ENCODE results near the gene SNRPA.

Gene SNRPA

DNA sequence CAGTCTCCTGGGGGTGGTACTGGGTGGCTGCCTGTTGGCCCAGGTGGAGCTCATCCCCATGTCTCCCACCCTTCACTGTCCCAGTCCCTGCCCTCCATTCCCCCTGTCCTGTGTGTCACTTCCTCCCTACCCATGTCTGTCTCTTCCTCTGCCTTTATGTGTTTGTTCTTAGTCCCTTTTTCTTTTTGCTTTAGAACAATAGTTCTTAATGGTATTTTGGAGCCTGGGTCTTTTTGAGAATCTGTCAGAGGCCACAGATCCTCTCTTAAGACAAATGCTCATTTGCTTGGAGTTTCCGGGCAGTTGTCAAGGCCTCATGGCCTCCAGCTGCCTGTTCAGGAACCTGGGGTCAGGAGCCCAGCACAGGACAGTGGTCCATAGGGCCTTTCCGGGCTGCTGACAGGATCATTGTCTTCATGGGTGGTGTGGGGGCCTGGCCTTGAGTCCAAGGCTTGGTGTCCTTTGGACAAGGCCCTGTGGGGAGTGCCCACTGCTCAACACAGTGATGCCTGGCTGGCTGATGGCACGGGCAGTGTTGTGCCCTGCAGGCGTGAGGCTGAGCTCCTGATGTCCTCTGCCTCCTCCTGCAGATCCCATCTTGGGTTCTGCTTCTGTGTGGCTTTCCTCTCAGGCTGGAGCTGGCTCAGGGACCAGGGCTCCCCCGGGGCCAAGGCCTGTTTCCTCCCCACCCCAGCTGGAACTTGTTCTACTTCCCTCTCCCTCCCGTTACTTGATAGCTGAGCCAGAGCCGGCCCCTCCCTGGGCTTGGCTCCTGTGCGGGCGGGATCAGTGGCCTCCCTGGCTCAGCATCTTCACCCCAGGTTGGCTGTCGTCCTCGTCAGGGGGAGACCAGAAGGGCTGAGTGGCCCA is 51.5 kb downstream of the SNRPA start:
- Histone ChIP-seq H3K4me1 (ENCODE audit: control insufficient read depth, insufficient read depth, low read length) (peaks cover 7% of the 10 kb centered on the region), H3K27ac (ENCODE audit: low read length) (no peak overlapping the region), H3K4me3 (ENCODE audit: low read length) (no peak overlapping the region), H3K36me3 (ENCODE audit: control insufficient read depth, insufficient read depth, low read length) (peaks cover 17% of the 10 kb centered on the region), H3K9me3 (ENCODE audit: control insufficient read depth, insufficient read depth, low read length) (no peaks in the 10 kb centered on the region), H3K27me3 (ENCODE audit: control insufficient read depth, insufficient read depth, low read length) (no peaks in the 10 kb centered on the region)
- no peak for DNase-seq (ENCODE audit: low read depth, low spot score)
- no CpG with 5 or more reads among the region's 11 CpGs for WGBS (ENCODE audit: insufficient coverage, insufficient read length)

DNA sequence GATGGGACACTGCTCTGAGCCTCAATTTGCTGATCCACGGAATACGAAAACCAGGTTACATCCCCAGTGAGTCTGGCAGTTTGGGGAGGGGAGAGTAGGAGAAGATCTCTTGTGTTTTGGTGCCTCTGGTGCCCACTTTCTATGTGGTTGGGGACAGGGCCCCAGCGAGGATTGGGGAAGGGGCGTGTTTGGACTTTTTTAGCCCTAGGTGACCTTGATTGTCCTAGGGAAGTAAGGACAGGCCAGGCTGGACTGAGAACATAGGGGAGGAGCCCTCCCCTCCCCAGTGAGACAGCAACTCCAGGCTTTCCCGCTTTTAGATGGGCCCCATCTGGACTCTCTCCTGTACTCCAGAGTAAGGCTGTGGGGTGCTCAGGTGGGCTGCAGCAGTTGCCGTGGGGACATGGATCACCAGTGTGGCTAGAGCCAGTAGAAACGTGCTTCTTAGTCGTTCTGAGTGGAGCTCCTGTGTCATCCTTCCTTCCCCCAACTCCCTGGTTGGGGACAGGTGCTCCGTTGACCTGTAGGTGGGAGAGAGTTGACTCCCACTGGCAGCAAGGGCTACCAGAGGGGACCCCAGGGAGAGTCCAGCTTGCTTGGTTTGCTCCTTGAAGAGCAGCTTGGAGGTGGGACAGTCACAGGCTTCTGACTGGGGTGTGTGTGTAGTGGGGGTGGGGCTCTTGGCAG is 52.3 kb downstream of the SNRPA start:
- WGBS (ENCODE audit: insufficient coverage, insufficient read length): no CpG with 5 or more reads among the region's 9 CpGs
- H3K27me3 ChIP-seq (ENCODE audit: control insufficient read depth, insufficient read depth, low read length): no peaks in the 10 kb centered on the region
- H3K4me3 ChIP-seq (ENCODE audit: low read length): no peak overlapping the region
- H3K36me3 ChIP-seq (ENCODE audit: control insufficient read depth, insufficient read depth, low read length): peaks cover 23% of the 10 kb centered on the region
- no peaks in the 10 kb centered on the region for H3K9me3 ChIP-seq (ENCODE audit: control insufficient read depth, insufficient read depth, low read length)
- no peak for DNase-seq (ENCODE audit: low read depth, low spot score)
- H3K4me1 ChIP-seq (ENCODE audit: control insufficient read depth, insufficient read depth, low read length): peaks cover 7% of the 10 kb centered on the region
- no peak overlapping the region for H3K27ac ChIP-seq (ENCODE audit: low read length)

DNA sequence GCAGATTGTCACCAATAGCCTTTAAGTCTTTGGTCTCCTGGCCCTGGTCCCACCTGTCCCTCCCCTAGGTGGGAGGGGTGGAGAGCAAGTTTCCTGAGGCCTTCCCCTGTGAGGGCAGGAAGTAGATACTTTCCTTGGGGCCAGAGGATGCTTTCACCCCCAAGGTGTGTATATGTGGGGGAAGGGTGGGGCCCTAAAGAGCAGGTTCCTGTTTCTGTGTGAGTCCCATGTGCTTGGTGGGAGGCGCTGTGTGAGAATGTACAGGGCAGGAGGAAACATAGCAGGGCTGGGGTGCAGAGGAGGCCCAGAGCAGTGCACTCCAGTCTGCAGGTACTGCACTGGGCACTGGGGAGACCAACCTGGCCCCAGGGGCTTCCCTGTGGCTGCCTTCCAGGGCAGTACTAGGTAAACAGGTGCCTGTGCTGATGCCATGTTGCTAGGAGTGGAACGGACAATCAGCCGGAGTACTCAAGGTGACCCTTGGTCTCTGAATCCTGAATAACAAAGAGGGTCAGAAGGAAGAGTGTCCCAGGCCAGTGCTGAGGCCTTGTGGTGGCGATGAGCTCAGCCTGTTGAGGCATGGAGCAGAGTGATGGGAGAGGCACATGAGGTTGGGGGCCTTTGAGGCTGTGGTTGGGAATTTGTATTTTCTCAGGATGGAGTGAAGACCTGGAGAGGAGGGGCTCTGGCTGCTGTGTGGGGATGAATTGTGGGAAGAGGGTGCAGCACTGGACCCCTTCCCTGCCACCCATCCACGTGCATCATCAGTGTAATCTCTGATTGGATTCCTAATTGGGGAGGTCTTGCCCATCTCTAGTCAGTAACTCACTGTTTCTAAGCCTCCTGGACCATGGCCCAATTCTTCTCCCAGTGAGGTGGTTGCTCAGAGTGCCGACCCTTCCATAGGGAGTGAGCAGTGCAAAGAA is 53.1 kb downstream of the SNRPA start:
- H3K27me3 ChIP-seq (ENCODE audit: control insufficient read depth, insufficient read depth, low read length): no peaks in the 10 kb centered on the region
- no peak for DNase-seq (ENCODE audit: low read depth, low spot score)
- H3K27ac ChIP-seq (ENCODE audit: low read length): no peak overlapping the region
- H3K36me3 ChIP-seq (ENCODE audit: control insufficient read depth, insufficient read depth, low read length): peaks cover 26% of the 10 kb centered on the region
- peaks cover 7% of the 10 kb centered on the region for H3K4me1 ChIP-seq (ENCODE audit: control insufficient read depth, insufficient read depth, low read length)
- H3K9me3 ChIP-seq (ENCODE audit: control insufficient read depth, insufficient read depth, low read length): no peaks in the 10 kb centered on the region
- no CpG with 5 or more reads among the region's 6 CpGs for WGBS (ENCODE audit: insufficient coverage, insufficient read length)
- H3K4me3 ChIP-seq (ENCODE audit: low read length): no peak overlapping the region

DNA sequence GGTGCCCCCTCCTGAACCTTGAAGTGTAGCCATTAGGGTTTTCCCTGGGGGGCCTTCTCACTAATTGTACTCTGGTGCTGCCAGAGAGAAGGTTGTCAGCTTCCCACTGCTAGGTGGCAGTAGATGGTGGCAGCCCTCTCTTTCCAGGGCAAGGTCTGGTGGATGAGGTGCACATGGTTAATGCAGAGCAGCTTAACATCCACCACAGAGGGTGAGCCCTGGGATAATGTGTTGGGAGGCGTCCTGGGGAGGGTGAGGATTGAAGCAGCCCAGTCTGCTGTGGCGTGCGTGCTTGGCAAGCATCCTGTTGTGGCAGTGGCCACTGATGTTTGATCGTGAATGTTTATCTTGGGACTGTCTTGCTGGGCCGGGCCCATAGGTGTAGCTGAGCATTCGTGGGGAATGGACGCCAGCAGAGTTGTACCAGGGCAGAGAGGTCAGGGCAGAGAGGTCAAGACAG is 53.8 kb downstream of the SNRPA start:
- no CpG with 5 or more reads among the region's 7 CpGs for WGBS (ENCODE audit: insufficient coverage, insufficient read length)
- no peak overlapping the region for H3K4me3 ChIP-seq (ENCODE audit: low read length)

DNA sequence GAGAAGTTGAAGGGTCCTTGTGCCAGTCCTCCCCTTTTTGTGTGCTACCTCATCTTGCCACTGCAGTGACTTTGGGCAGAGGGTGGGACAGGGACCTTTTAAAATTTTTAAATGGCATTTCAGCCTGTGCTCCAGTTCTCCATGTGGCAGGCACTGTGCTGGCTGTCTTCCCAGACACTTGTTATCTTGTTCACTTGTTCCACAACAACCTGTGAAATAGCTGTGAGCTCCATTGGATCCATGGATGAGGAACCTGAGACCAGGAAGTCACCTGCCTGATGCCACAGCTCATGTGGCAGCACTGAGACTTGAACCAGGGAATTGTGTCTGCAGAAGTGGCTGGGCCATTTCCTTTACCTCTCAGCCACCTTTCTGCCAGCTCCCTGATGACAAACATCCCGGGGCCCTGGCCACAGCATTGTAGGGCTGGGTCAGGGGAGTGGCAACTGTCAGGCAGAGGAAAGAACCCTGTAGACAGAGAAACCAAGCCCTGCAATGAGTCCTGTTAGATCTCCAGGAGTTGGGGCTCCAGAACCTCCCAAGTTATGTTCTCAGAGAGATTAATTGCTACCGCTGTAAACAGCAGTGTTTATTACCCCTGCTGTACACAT is 54.4 kb downstream of the SNRPA start:
- H3K27me3 ChIP-seq (ENCODE audit: control insufficient read depth, insufficient read depth, low read length): no peaks in the 10 kb centered on the region
- H3K36me3 ChIP-seq (ENCODE audit: control insufficient read depth, insufficient read depth, low read length): peaks cover 31% of the 10 kb centered on the region
- no peaks in the 10 kb centered on the region for H3K9me3 ChIP-seq (ENCODE audit: control insufficient read depth, insufficient read depth, low read length)
- no peak overlapping the region for H3K4me3 ChIP-seq (ENCODE audit: low read length)
- no CpG with 5 or more reads among the region's 2 CpGs for WGBS (ENCODE audit: insufficient coverage, insufficient read length)
- no peak overlapping the region for H3K27ac ChIP-seq (ENCODE audit: low read length)
- H3K4me1 ChIP-seq (ENCODE audit: control insufficient read depth, insufficient read depth, low read length): peaks cover 7% of the 10 kb centered on the region
- DNase-seq (ENCODE audit: low read depth, low spot score): no peak

More for the DNA sequence above, 53.8 kb downstream of the SNRPA start:
- no peak overlapping the region for H3K27ac ChIP-seq (ENCODE audit: low read length)
- H3K9me3 ChIP-seq (ENCODE audit: control insufficient read depth, insufficient read depth, low read length): no peaks in the 10 kb centered on the region
- peaks cover 31% of the 10 kb centered on the region for H3K36me3 ChIP-seq (ENCODE audit: control insufficient read depth, insufficient read depth, low read length)
- peaks cover 7% of the 10 kb centered on the region for H3K4me1 ChIP-seq (ENCODE audit: control insufficient read depth, insufficient read depth, low read length)
- no peaks in the 10 kb centered on the region for H3K27me3 ChIP-seq (ENCODE audit: control insufficient read depth, insufficient read depth, low read length)
- DNase-seq (ENCODE audit: low read depth, low spot score): no peak

DNA sequence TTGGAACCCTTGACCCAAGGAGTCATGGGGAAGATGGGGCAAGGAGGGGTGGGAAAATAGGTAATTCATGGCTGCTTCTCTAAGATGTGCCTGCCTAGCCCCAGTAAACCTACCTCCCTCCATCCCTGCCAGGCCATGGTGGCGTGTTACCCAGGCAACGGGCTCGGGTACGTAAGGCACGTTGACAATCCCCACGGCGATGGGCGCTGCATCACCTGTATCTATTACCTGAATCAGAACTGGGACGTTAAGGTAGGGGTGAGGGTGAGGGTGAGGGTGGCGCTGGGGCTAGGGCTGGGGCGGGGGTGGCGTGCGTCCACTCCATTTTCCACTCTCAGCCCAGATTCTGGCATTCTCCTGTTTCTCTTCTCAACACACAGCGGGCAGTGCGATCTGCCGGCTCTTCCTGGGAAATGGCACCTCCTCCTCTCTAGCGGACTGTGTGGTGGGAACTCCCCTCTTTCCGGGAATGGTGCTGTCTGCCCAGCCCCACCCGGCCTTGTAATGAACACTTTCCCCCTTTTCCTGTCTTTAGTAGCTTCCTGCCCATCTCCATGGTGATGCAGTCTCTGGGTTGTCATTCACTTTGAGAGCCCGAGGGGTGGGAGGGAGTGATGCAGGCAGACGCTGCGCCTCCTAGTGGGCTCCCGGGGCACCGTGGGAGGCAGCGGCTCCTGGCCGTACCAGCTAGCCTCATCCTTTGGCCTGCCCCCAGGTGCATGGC is 55.6 kb downstream of the SNRPA start:
- Histone ChIP-seq H3K4me1 (ENCODE audit: control insufficient read depth, insufficient read depth, low read length) (peaks cover 1% of the 10 kb centered on the region; the same call in 1 of the 2 replicates), H3K27ac (ENCODE audit: low read length) (no peak overlapping the region), H3K36me3 (ENCODE audit: control insufficient read depth, insufficient read depth, low read length) (peaks cover 21% of the 10 kb centered on the region), H3K9me3 (ENCODE audit: control insufficient read depth, insufficient read depth, low read length) (no peaks in the 10 kb centered on the region), H3K4me3 (ENCODE audit: low read length) (no peak overlapping the region), H3K27me3 (ENCODE audit: control insufficient read depth, insufficient read depth, low read length) (no peaks in the 10 kb centered on the region)
- WGBS (ENCODE audit: insufficient coverage, insufficient read length): no CpG with 5 or more reads among the region's 26 CpGs
- peak; percentile 95 for DNase-seq (ENCODE audit: low read depth, low spot score)

DNA sequence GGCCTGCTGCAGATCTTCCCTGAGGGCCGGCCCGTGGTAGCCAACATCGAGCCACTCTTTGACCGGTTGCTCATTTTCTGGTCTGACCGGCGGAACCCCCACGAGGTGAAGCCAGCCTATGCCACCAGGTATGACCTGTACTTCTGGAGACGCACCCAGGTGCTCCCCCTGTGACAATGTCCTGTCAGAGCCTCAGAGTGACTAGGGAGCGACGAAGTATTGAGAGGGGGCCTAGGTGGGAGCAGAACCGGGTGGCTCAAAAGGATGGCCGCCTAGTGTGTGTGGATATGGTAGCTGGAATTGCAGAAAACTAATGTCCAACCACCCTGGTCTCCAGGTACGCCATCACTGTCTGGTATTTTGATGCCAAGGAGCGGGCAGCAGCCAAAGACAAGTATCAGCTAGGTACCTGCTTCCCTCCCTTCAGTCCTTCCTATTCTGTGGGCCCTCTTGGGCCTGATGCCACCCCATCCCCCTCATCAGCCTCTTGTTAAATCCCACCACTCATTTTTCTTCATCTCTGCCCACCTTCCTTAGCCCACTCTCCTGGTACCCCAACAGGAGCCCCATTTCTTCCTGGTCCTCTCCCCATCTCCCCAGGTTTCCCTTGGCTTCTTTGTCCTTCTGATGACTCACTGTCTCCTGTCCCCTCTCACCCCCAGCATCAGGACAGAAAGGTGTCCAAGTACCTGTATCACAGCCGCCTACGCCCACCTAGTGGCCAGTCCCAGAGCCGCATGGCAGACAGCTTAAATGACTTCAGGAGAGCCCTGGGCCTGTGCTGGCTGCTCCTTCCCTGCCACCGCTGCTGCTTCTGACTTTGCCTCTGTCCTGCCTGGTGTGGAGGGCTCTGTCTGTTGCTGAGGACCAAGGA is 56.4 kb downstream of the SNRPA start:
- no CpG with 5 or more reads among the region's 18 CpGs for WGBS (ENCODE audit: insufficient coverage, insufficient read length)
- no peak overlapping the region for H3K27ac ChIP-seq (ENCODE audit: low read length)
- peaks cover 16% of the 10 kb centered on the region for H3K36me3 ChIP-seq (ENCODE audit: control insufficient read depth, insufficient read depth, low read length)
- no peak for DNase-seq (ENCODE audit: low read depth, low spot score)
- no peaks in the 10 kb centered on the region for H3K9me3 ChIP-seq (ENCODE audit: control insufficient read depth, insufficient read depth, low read length)
- H3K4me3 ChIP-seq (ENCODE audit: low read length): no peak overlapping the region
- no peaks in the 10 kb centered on the region for H3K27me3 ChIP-seq (ENCODE audit: control insufficient read depth, insufficient read depth, low read length)
- H3K4me1 ChIP-seq (ENCODE audit: control insufficient read depth, insufficient read depth, low read length): peaks cover 1% of the 10 kb centered on the region; the same call in 1 of the 2 replicates

DNA sequence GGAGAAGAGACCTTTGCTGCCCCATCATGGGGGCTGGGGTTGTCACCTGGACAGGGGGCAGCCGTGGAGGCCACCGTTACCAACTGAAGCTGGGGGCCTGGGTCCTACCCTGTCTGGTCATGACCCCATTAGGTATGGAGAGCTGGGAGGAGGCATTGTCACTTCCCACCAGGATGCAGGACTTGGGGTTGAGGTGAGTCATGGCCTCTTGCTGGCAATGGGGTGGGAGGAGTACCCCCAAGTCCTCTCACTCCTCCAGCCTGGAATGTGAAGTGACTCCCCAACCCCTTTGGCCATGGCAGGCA is 57.0 kb downstream of the SNRPA start:
- H3K36me3 ChIP-seq (ENCODE audit: control insufficient read depth, insufficient read depth, low read length): peaks cover 16% of the 10 kb centered on the region
- WGBS (ENCODE audit: insufficient coverage, insufficient read length): no CpG with 5 or more reads among the region's 2 CpGs
- H3K4me3 ChIP-seq (ENCODE audit: low read length): no peak overlapping the region
- no peaks in the 10 kb centered on the region for H3K9me3 ChIP-seq (ENCODE audit: control insufficient read depth, insufficient read depth, low read length)
- H3K27ac ChIP-seq (ENCODE audit: low read length): no peak overlapping the region
- no peak for DNase-seq (ENCODE audit: low read depth, low spot score)
- H3K27me3 ChIP-seq (ENCODE audit: control insufficient read depth, insufficient read depth, low read length): no peaks in the 10 kb centered on the region
- H3K4me1 ChIP-seq (ENCODE audit: control insufficient read depth, insufficient read depth, low read length): peaks cover 1% of the 10 kb centered on the region; the same call in 1 of the 2 replicates

DNA sequence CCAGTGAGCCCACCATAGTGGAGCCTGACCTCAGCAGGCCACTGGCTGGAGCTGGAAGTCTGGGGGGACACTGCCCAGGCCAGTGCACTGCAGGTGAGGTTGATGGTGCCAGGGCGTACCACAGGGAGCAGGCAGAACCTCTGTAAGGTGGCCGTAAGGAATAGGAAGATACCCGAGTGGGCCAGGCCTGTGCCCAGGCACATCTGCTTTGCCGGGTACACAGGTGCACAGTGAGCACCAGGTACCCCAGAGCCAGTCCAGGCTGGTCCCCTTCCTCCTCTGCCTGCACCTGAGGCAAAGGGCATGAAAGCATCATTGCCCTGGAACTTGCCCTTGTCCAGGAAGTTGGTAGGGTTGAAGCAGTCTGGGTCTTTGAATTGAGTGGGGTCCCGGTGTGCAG is 57.5 kb downstream of the SNRPA start:
- Histone ChIP-seq H3K27ac (ENCODE audit: low read length) (no peak overlapping the region), H3K27me3 (ENCODE audit: control insufficient read depth, insufficient read depth, low read length) (no peaks in the 10 kb centered on the region), H3K9me3 (ENCODE audit: control insufficient read depth, insufficient read depth, low read length) (no peaks in the 10 kb centered on the region), H3K4me3 (ENCODE audit: low read length) (no peak overlapping the region), H3K4me1 (ENCODE audit: control insufficient read depth, insufficient read depth, low read length) (peaks cover 1% of the 10 kb centered on the region; the same call in 1 of the 2 replicates), H3K36me3 (ENCODE audit: control insufficient read depth, insufficient read depth, low read length) (peaks cover 14% of the 10 kb centered on the region)
- WGBS (ENCODE audit: insufficient coverage, insufficient read length): no CpG with 5 or more reads among the region's 5 CpGs
- DNase-seq (ENCODE audit: low read depth, low spot score): no peak
